ENCODE results near the gene RAVER2.
A peak's percentile ranks its signal among the peaks of the same experiment; 100 is the strongest.

Gene RAVER2

GRCh38 chr1:64861611-64862010, 116.7 kb downstream of the RAVER2 start:
- no peak for DNase-seq (ENCODE audit: low spot score)
- peak; percentile 37 for TF ChIP-seq CTCF (IDR thresholded peaks at IDR 0.05; ENCODE audit: extremely low read depth, insufficient read depth, missing control alignments)
- in situ Hi-C loops (cut with MboI; ENCODE audit: low pct_unique_long_range_greater_than_20kb, low sequenced_read_pairs, unreplicated experiment), result loop anchor here (25.0 kb wide), 1 partner anchor 176 kb away; no protein-coding TSS in a partner anchor

- in situ Hi-C loops (cut with MboI; ENCODE audit: low pct_unique_long_range_greater_than_20kb, low sequenced_read_pairs, unreplicated experiment), result loop anchor here (25.0 kb wide), 1 partner anchor 173 kb away; no protein-coding TSS in a partner anchor
- peak; percentile 76 for DNase-seq (ENCODE audit: low spot score)
- TF ChIP-seq CTCF (IDR thresholded peaks at IDR 0.05; ENCODE audit: extremely low read depth, insufficient read depth, missing control alignments), result peak; percentile 5
Observed at GRCh38 chr1:64864018-64864940, 119.4 kb downstream of the RAVER2 start.

GRCh38 chr1:64865105-64865757, 120.4 kb downstream of the RAVER2 start:
- in situ Hi-C loops (cut with MboI; ENCODE audit: low pct_unique_long_range_greater_than_20kb, low sequenced_read_pairs, unreplicated experiment), result loop anchor here (25.0 kb wide), 1 partner anchor 172 kb away; no protein-coding TSS in a partner anchor
- TF ChIP-seq CTCF (IDR thresholded peaks at IDR 0.05; ENCODE audit: extremely low read depth, insufficient read depth, missing control alignments), result no peak
- no peak for DNase-seq (ENCODE audit: low spot score)

DNA sequence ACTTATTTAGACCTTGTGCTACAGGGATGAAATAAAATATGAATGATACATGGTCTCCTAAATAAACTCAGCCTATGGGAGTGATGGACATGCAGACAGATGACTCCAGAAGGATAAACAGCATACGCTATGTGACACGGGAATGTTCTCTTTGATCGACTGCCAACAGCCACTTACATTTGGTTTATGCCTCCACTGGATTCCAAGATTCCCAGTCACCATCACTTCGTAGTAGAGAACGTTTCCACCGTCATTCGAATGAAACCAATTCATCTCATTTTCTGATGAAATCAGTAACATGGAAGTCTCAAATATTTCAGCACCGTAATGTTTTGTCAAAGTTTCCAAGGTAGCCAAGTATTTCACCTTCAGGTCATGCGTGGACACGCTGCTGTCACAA, 121.8 kb downstream of the RAVER2 start:
- in situ Hi-C loops (cut with MboI; ENCODE audit: low pct_unique_long_range_greater_than_20kb, low sequenced_read_pairs, unreplicated experiment), result loop anchor here (25.0 kb wide), 1 partner anchor 171 kb away; no protein-coding TSS in a partner anchor

DNA sequence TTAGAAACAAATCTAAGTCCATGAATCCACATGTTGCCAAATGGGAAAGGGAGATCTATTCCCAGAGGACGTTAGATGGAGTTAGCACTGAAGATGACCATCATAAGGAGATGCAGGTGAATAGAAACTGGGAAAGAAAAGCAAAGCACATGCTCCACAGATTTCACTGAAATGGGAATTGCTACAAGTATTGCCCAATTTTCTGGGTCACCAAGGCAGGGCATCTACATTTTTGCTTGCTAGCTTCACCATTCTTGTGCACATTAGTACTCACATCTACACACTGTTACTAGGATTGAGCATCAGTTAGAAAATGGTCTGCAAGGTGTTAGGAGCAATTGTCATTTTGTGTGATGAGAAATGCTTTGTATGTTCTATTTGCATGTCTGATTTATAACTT, 122.4 kb downstream of the RAVER2 start:
- no peak for TF ChIP-seq CTCF (IDR thresholded peaks at IDR 0.05; ENCODE audit: extremely low read depth, insufficient read depth, missing control alignments)
- in situ Hi-C loops (cut with MboI; ENCODE audit: low pct_unique_long_range_greater_than_20kb, low sequenced_read_pairs, unreplicated experiment), result loop anchor here (25.0 kb wide), 1 partner anchor 170 kb away; no protein-coding TSS in a partner anchor

More for the DNA sequence above, 121.8 kb downstream of the RAVER2 start:
- DNase-seq (ENCODE audit: low spot score), result no peak
- TF ChIP-seq CTCF (IDR thresholded peaks at IDR 0.05; ENCODE audit: extremely low read depth, insufficient read depth, missing control alignments), result no peak

GRCh38 chr1:64871256-64871655, 126.4 kb downstream of the RAVER2 start:
- no peak for DNase-seq (ENCODE audit: low spot score)
- in situ Hi-C loops (cut with MboI; ENCODE audit: low pct_unique_long_range_greater_than_20kb, low sequenced_read_pairs, unreplicated experiment), result loop anchor here (25.0 kb wide), 1 partner anchor 166 kb away; no protein-coding TSS in a partner anchor
- no peak for TF ChIP-seq CTCF (IDR thresholded peaks at IDR 0.05; ENCODE audit: extremely low read depth, insufficient read depth, missing control alignments)

More for the DNA sequence above, 122.4 kb downstream of the RAVER2 start:
- no peak for DNase-seq (ENCODE audit: low spot score)
